Ectodermal cell (in vitro differentiated cells): ENCODE measurements around the gene NFKB1.

Experiments used
- H3K27ac ChIP-seq: 2 replicates; pipeline ENCODE4 v1.7.0; 2013; ENCODE audit warnings: mild to moderate bottlenecking, low read depth, low read length; ENCODE audit not compliant: insufficient read depth, poor library complexity, severe bottlenecking
- H3K27me3 ChIP-seq: 2 replicates; pipeline ENCODE4 v1.7.0; 2013; ENCODE audit warnings: mild to moderate bottlenecking, low read length; ENCODE audit not compliant: insufficient read depth, control insufficient read depth, poor library complexity, severe bottlenecking
- H3K36me3 ChIP-seq: one replicate; pipeline ENCODE4 v1.7.0; 2013; ENCODE audit warnings: low read length; ENCODE audit not compliant: control insufficient read depth, insufficient read depth
- H3K4me1 ChIP-seq: one replicate; pipeline ENCODE4 v1.7.0; 2013; ENCODE audit warnings: low read length; ENCODE audit not compliant: control insufficient read depth, insufficient read depth
- H3K4me3 ChIP-seq: 2 replicates; pipeline ENCODE4 v1.7.0; 2013; ENCODE audit warnings: low read depth, low read length, control low read depth; ENCODE audit not compliant: insufficient read depth
- H3K9me3 ChIP-seq: 2 replicates; pipeline ENCODE4 v1.7.0; 2013; ENCODE audit warnings: mild to moderate bottlenecking, low read length, moderate library complexity; ENCODE audit not compliant: control insufficient read depth
- WGBS, 2 experiments: methylation state at CpG; one replicate each; pipeline ENCODE4 v1.1.7; 2013; ENCODE audit warnings: missing lambda C conversion rate in 2 of 2; 5-methylcytosine and 5-hydroxymethylcytosine counted together

NFKB1 gene

GRCh38 chr4:102657206-102657605 is 156.0 kb downstream of the NFKB1 start:
- 92 to 93% methylated on average over 4 of the region's 5 CpGs for WGBS, 2 experiments
- no peak overlapping the region for H3K4me3 ChIP-seq

GRCh38 chr4:102663073-102663472 is 161.9 kb downstream of the NFKB1 start:
- H3K4me1 ChIP-seq = no peaks in the 10 kb centered on the region
- no peak overlapping the region for H3K27ac ChIP-seq
- 100% methylated on average over 1 of the region's 1 CpG for WGBS, 2 experiments

More at GRCh38 chr4:102657206-102657605, 156.0 kb downstream of the NFKB1 start:
- no peaks in the 10 kb centered on the region for H3K27me3 ChIP-seq
- no peaks in the 10 kb centered on the region for H3K9me3 ChIP-seq
- no peaks in the 10 kb centered on the region for H3K4me1 ChIP-seq
- H3K36me3 ChIP-seq = no peaks in the 10 kb centered on the region
- no peak overlapping the region for H3K27ac ChIP-seq

GRCh38 chr4:102665527-102665926 is 164.4 kb downstream of the NFKB1 start:
- Histone ChIP-seq H3K27ac (no peak overlapping the region), H3K36me3 (no peaks in the 10 kb centered on the region), H3K4me1 (no peaks in the 10 kb centered on the region), H3K27me3 (no peaks in the 10 kb centered on the region), H3K9me3 (no peaks in the 10 kb centered on the region), H3K4me3 (no peak overlapping the region)
- WGBS, 2 experiments = 91 to 94% methylated on average over 3 of the region's 3 CpGs

More at GRCh38 chr4:102663073-102663472, 161.9 kb downstream of the NFKB1 start:
- Histone ChIP-seq H3K9me3 (no peaks in the 10 kb centered on the region), H3K36me3 (no peaks in the 10 kb centered on the region), H3K27me3 (no peaks in the 10 kb centered on the region), H3K4me3 (no peak overlapping the region)
